ENCODE measurements around the gene PER3.
A peak's percentile ranks its signal among the peaks of the same experiment; 100 is the strongest.

The PER3 gene

GRCh38 chr1:7826363-7826762 is 42.3 kb downstream of the PER3 start:
- Histone ChIP-seq H3K27ac (ENCODE audit: low read depth, low read length) (no peak overlapping the region), H3K27me3 (ENCODE audit: control insufficient read depth in 1 of 2, insufficient read depth in 2 of 2, low read length in 2 of 2) (no peaks in the 10 kb centered on the region), H3K36me3 (ENCODE audit: control insufficient read depth in 1 of 2, insufficient read depth in 2 of 2, low read length in 2 of 2) (peaks cover 10 to 32% of the 10 kb centered on the region in 2 donors), H3K4me3 (ENCODE audit: low read depth in 1 of 2, low read length in 2 of 2) (peak overlapping the region in 1 of 2 donors; percentile 42), H3K9me3 (ENCODE audit: control insufficient read depth in 1 of 2, low read length in 2 of 2) (no peaks in the 10 kb centered on the region), H3K4me1 (ENCODE audit: control insufficient read depth in 1 of 2, insufficient read depth in 2 of 2, low read length in 2 of 2) (peaks cover 0 to 6% of the 10 kb centered on the region in 2 donors), H3K9ac (ENCODE audit: low read depth in 1 of 2, low read length in 2 of 2) (no peak overlapping the region)

GRCh38 chr1:7827126-7827955 is 43.2 kb downstream of the PER3 start:
- peak overlapping the region; percentile 42 to 62 for H3K4me3 ChIP-seq (ENCODE audit: low read depth in 1 of 2, low read length in 2 of 2)
- peaks cover 6 to 32% of the 10 kb centered on the region in 2 donors for H3K36me3 ChIP-seq (ENCODE audit: control insufficient read depth in 1 of 2, insufficient read depth in 2 of 2, low read length in 2 of 2)
- no peaks in the 10 kb centered on the region for H3K9me3 ChIP-seq (ENCODE audit: control insufficient read depth in 1 of 2, low read length in 2 of 2)
- H3K4me1 ChIP-seq (ENCODE audit: control insufficient read depth in 1 of 2, insufficient read depth in 2 of 2, low read length in 2 of 2), result peaks cover 5 to 6% of the 10 kb centered on the region in 2 donors
- no peaks in the 10 kb centered on the region for H3K27me3 ChIP-seq (ENCODE audit: control insufficient read depth in 1 of 2, insufficient read depth in 2 of 2, low read length in 2 of 2)
- no peak overlapping the region for H3K27ac ChIP-seq (ENCODE audit: low read depth, low read length)
- peak overlapping the region; percentile 17 to 27 for H3K9ac ChIP-seq (ENCODE audit: low read depth in 1 of 2, low read length in 2 of 2)

GRCh38 chr1:7831458-7831857 is 47.4 kb downstream of the PER3 start:
- Histone ChIP-seq H3K4me1 (ENCODE audit: control insufficient read depth in 1 of 2, insufficient read depth in 2 of 2, low read length in 2 of 2) (peaks cover 5 to 6% of the 10 kb centered on the region in 2 donors), H3K27ac (ENCODE audit: low read depth, low read length) (no peak overlapping the region), H3K27me3 (ENCODE audit: control insufficient read depth in 1 of 2, insufficient read depth in 2 of 2, low read length in 2 of 2) (no peaks in the 10 kb centered on the region), H3K9ac (ENCODE audit: low read depth in 1 of 2, low read length in 2 of 2) (no peak overlapping the region), H3K4me3 (ENCODE audit: low read depth in 1 of 2, low read length in 2 of 2) (no peak overlapping the region), H3K9me3 (ENCODE audit: control insufficient read depth in 1 of 2, low read length in 2 of 2) (no peaks in the 10 kb centered on the region), H3K36me3 (ENCODE audit: control insufficient read depth in 1 of 2, insufficient read depth in 2 of 2, low read length in 2 of 2) (peaks cover 6 to 35% of the 10 kb centered on the region in 2 donors)

GRCh38 chr1:7833035-7833434 is 48.9 kb downstream of the PER3 start:
- Histone ChIP-seq H3K27me3 (ENCODE audit: control insufficient read depth in 1 of 2, insufficient read depth in 2 of 2, low read length in 2 of 2) (no peaks in the 10 kb centered on the region), H3K9ac (ENCODE audit: low read depth in 1 of 2, low read length in 2 of 2) (no peak overlapping the region), H3K4me1 (ENCODE audit: control insufficient read depth in 1 of 2, insufficient read depth in 2 of 2, low read length in 2 of 2) (peaks cover 3 to 5% of the 10 kb centered on the region in 2 donors), H3K4me3 (ENCODE audit: low read depth in 1 of 2, low read length in 2 of 2) (no peak overlapping the region), H3K27ac (ENCODE audit: low read depth, low read length) (no peak overlapping the region), H3K9me3 (ENCODE audit: control insufficient read depth in 1 of 2, low read length in 2 of 2) (no peaks in the 10 kb centered on the region), H3K36me3 (ENCODE audit: control insufficient read depth in 1 of 2, insufficient read depth in 2 of 2, low read length in 2 of 2) (peaks cover 11 to 37% of the 10 kb centered on the region in 2 donors)

- Histone ChIP-seq H3K36me3 (ENCODE audit: control insufficient read depth in 1 of 2, insufficient read depth in 2 of 2, low read length in 2 of 2) (peaks cover 20 to 42% of the 10 kb centered on the region in 2 donors), H3K4me1 (ENCODE audit: control insufficient read depth in 1 of 2, insufficient read depth in 2 of 2, low read length in 2 of 2) (no peaks in the 10 kb centered on the region), H3K9me3 (ENCODE audit: control insufficient read depth in 1 of 2, low read length in 2 of 2) (peaks cover 0 to 3% of the 10 kb centered on the region in 2 donors), H3K9ac (ENCODE audit: low read depth in 1 of 2, low read length in 2 of 2) (no peak overlapping the region), H3K27me3 (ENCODE audit: control insufficient read depth in 1 of 2, insufficient read depth in 2 of 2, low read length in 2 of 2) (no peaks in the 10 kb centered on the region), H3K4me3 (ENCODE audit: low read depth in 1 of 2, low read length in 2 of 2) (no peak overlapping the region), H3K27ac (ENCODE audit: low read depth, low read length) (no peak overlapping the region)
Measured at GRCh38 chr1:7838714-7839113, 54.6 kb downstream of the PER3 start.

- no peak overlapping the region for H3K27ac ChIP-seq (ENCODE audit: low read depth, low read length)
- peaks cover 20 to 36% of the 10 kb centered on the region in 2 donors for H3K36me3 ChIP-seq (ENCODE audit: control insufficient read depth in 1 of 2, insufficient read depth in 2 of 2, low read length in 2 of 2)
- no peaks in the 10 kb centered on the region for H3K27me3 ChIP-seq (ENCODE audit: control insufficient read depth in 1 of 2, insufficient read depth in 2 of 2, low read length in 2 of 2)
Measured at GRCh38 chr1:7839526-7839925, 55.4 kb downstream of the PER3 start.

GRCh38 chr1:7842517-7842916 is 58.4 kb downstream of the PER3 start:
- H3K36me3 ChIP-seq (ENCODE audit: control insufficient read depth in 1 of 2, insufficient read depth in 2 of 2, low read length in 2 of 2), result peaks cover 17 to 21% of the 10 kb centered on the region in 2 donors

More at GRCh38 chr1:7839526-7839925, 55.4 kb downstream of the PER3 start:
- Histone ChIP-seq H3K9me3 (ENCODE audit: control insufficient read depth in 1 of 2, low read length in 2 of 2) (peaks cover 0 to 3% of the 10 kb centered on the region in 2 donors), H3K4me3 (ENCODE audit: low read depth in 1 of 2, low read length in 2 of 2) (no peak overlapping the region), H3K4me1 (ENCODE audit: control insufficient read depth in 1 of 2, insufficient read depth in 2 of 2, low read length in 2 of 2) (no peaks in the 10 kb centered on the region), H3K9ac (ENCODE audit: low read depth in 1 of 2, low read length in 2 of 2) (no peak overlapping the region)

GRCh38 chr1:7845761-7846160 is 61.7 kb downstream of the PER3 start:
- no peaks in the 10 kb centered on the region for H3K9me3 ChIP-seq (ENCODE audit: control insufficient read depth in 1 of 2, low read length in 2 of 2)
- no peaks in the 10 kb centered on the region for H3K4me1 ChIP-seq (ENCODE audit: control insufficient read depth in 1 of 2, insufficient read depth in 2 of 2, low read length in 2 of 2)
- H3K27ac ChIP-seq (ENCODE audit: low read depth, low read length), result no peak overlapping the region
- H3K27me3 ChIP-seq (ENCODE audit: control insufficient read depth in 1 of 2, insufficient read depth in 2 of 2, low read length in 2 of 2), result no peaks in the 10 kb centered on the region
- H3K36me3 ChIP-seq (ENCODE audit: control insufficient read depth in 1 of 2, insufficient read depth in 2 of 2, low read length in 2 of 2), result peaks cover 0 to 6% of the 10 kb centered on the region in 2 donors
- no peak overlapping the region for H3K4me3 ChIP-seq (ENCODE audit: low read depth in 1 of 2, low read length in 2 of 2)
- no peak overlapping the region for H3K9ac ChIP-seq (ENCODE audit: low read depth in 1 of 2, low read length in 2 of 2)

More at GRCh38 chr1:7842517-7842916, 58.4 kb downstream of the PER3 start:
- Histone ChIP-seq H3K4me3 (ENCODE audit: low read depth in 1 of 2, low read length in 2 of 2) (no peak overlapping the region), H3K9ac (ENCODE audit: low read depth in 1 of 2, low read length in 2 of 2) (no peak overlapping the region), H3K27me3 (ENCODE audit: control insufficient read depth in 1 of 2, insufficient read depth in 2 of 2, low read length in 2 of 2) (no peaks in the 10 kb centered on the region), H3K9me3 (ENCODE audit: control insufficient read depth in 1 of 2, low read length in 2 of 2) (peaks cover 0 to 3% of the 10 kb centered on the region in 2 donors), H3K4me1 (ENCODE audit: control insufficient read depth in 1 of 2, insufficient read depth in 2 of 2, low read length in 2 of 2) (no peaks in the 10 kb centered on the region), H3K27ac (ENCODE audit: low read depth, low read length) (no peak overlapping the region)

GRCh38 chr1:7846656-7847055 is 62.6 kb downstream of the PER3 start:
- Histone ChIP-seq H3K9ac (ENCODE audit: low read depth in 1 of 2, low read length in 2 of 2) (no peak overlapping the region), H3K4me3 (ENCODE audit: low read depth in 1 of 2, low read length in 2 of 2) (no peak overlapping the region), H3K9me3 (ENCODE audit: control insufficient read depth in 1 of 2, low read length in 2 of 2) (no peaks in the 10 kb centered on the region), H3K27ac (ENCODE audit: low read depth, low read length) (no peak overlapping the region), H3K36me3 (ENCODE audit: control insufficient read depth in 1 of 2, insufficient read depth in 2 of 2, low read length in 2 of 2) (peaks cover 0 to 6% of the 10 kb centered on the region in 2 donors), H3K4me1 (ENCODE audit: control insufficient read depth in 1 of 2, insufficient read depth in 2 of 2, low read length in 2 of 2) (no peaks in the 10 kb centered on the region), H3K27me3 (ENCODE audit: control insufficient read depth in 1 of 2, insufficient read depth in 2 of 2, low read length in 2 of 2) (no peaks in the 10 kb centered on the region)

- Histone ChIP-seq H3K4me3 (ENCODE audit: low read depth in 1 of 2, low read length in 2 of 2) (no peak overlapping the region), H3K36me3 (ENCODE audit: control insufficient read depth in 1 of 2, insufficient read depth in 2 of 2, low read length in 2 of 2) (peaks cover 0 to 6% of the 10 kb centered on the region in 2 donors), H3K27me3 (ENCODE audit: control insufficient read depth in 1 of 2, insufficient read depth in 2 of 2, low read length in 2 of 2) (no peaks in the 10 kb centered on the region), H3K27ac (ENCODE audit: low read depth, low read length) (no peak overlapping the region), H3K9ac (ENCODE audit: low read depth in 1 of 2, low read length in 2 of 2) (no peak overlapping the region), H3K4me1 (ENCODE audit: control insufficient read depth in 1 of 2, insufficient read depth in 2 of 2, low read length in 2 of 2) (no peaks in the 10 kb centered on the region), H3K9me3 (ENCODE audit: control insufficient read depth in 1 of 2, low read length in 2 of 2) (no peaks in the 10 kb centered on the region)
Measured at GRCh38 chr1:7847599-7847998, 63.5 kb downstream of the PER3 start.
